Astrocyte (in vitro differentiated cells and primary cell): ENCODE measurements around the gene ADGRD1.

Source experiments
- CTCF ChIP-seq: IDR thresholded peaks from 2 replicates; pipeline ENCODE4 v1.5.1; 2011; ENCODE audit warnings: low read depth, mild to moderate bottlenecking, inconsistent platforms, low read length, moderate library complexity; ENCODE audit not compliant: insufficient read depth
- EZH2 ChIP-seq: IDR thresholded peaks from 2 replicates; pipeline ENCODE4 v1.6.1; 2012; ENCODE audit warnings: mild to moderate bottlenecking, low read length, inconsistent platforms; ENCODE audit not compliant: insufficient read depth

DNA sequence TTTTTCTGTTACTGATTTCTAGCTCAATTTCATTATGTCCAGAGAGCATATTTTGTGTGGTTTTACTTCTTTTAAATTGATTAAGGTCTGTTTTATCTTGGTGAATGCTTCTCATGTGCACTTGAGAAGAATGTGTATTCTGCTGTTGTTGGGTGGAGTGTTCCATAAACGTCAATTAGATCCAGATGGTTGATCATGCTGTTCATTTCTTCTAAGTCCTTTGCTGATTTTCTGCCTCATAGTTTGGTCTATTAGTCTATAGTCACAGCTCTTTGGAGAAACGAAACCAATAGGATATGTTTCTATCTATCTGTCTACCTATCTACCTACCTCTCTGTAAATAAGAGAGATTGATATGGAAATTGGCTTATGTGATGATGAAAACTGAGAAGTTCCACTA lies 17.1 kb upstream of the ADGRD1 start:
- no peak for TF ChIP-seq CTCF
- no peak for TF ChIP-seq EZH2
